Activated naive CD4-positive, alpha-beta T cell treated with anti-CD3 and anti-CD28 coated beads, Interleukin-2, amount 50 U/mL, for 16 hours (primary cell): Measurements from ENCODE around the gene GAA.
A peak's percentile ranks its signal among the peaks of the same experiment; 100 is the strongest.

Experiments
- DNase-seq: peaks from one replicate; pipeline ENCODE4 v3.0.0-alpha.2; 2020

GAA gene

GRCh38 chr17:80101011-80101945 lies at the start of gene GAA:
GAA (plus strand) TSS chr17:80101581; CDS start chr17:80104587, 3,006 bp downstream.
- DNase-seq: peak; percentile 87

- DNase-seq: no peak
These were observed 49.7 kb upstream of the GAA start for GRCh38 chr17:80051681-80052080.

- no peak for DNase-seq
These were observed 48.3 kb upstream of the GAA start for GRCh38 chr17:80053102-80053501.

- DNase-seq: no peak
These were observed 45.8 kb upstream of the GAA start for GRCh38 chr17:80055597-80055996.

GRCh38 chr17:80058311-80058955 lies 42.9 kb upstream of the GAA start:
- DNase-seq: no peak

- no peak for DNase-seq
These were observed 40.7 kb upstream of the GAA start for GRCh38 chr17:80060644-80061043.

- DNase-seq: no peak
These were observed 40.0 kb upstream of the GAA start for GRCh38 chr17:80061421-80061820.

- no peak for DNase-seq
These were observed 37.4 kb upstream of the GAA start for GRCh38 chr17:80063830-80064585.

- DNase-seq: no peak
These were observed 36.7 kb upstream of the GAA start for GRCh38 chr17:80064696-80065095.

- DNase-seq: no peak
These were observed 35.8 kb upstream of the GAA start for GRCh38 chr17:80065478-80066170.

- no peak for DNase-seq
These were observed 33.9 kb upstream of the GAA start for GRCh38 chr17:80067393-80067986.

GRCh38 chr17:80068301-80069222 lies 32.8 kb upstream of the GAA start:
- DNase-seq: no peak

- no peak for DNase-seq
These were observed 30.8 kb upstream of the GAA start for GRCh38 chr17:80070375-80071115.

GRCh38 chr17:80071116-80071841 lies 30.1 kb upstream of the GAA start:
- DNase-seq: no peak

- DNase-seq: no peak
These were observed 29.0 kb upstream of the GAA start for GRCh38 chr17:80072410-80072809.

GRCh38 chr17:80080081-80080480 lies 21.3 kb upstream of the GAA start:
- DNase-seq: no peak

GRCh38 chr17:80081596-80081995 lies 19.8 kb upstream of the GAA start:
- DNase-seq: no peak

- peak; percentile 66 for DNase-seq
These were observed 18.8 kb upstream of the GAA start for GRCh38 chr17:80082403-80083135.

GRCh38 chr17:80083136-80083661 lies 18.2 kb upstream of the GAA start:
- no peak for DNase-seq
